ENCODE data around the gene SUN2. TPM values are rescaled to one million over a fixed set of nuclear protein-coding genes. Genes with fewer than 3 reads are reported as not detected.

SUN2 gene
- total and polyA plus RNA-seq, 10 of the 15 experiments (the other 5 are each of a cell fraction or from before 2014, with no cell fraction given) = 0.18 to 107 (median 35.9) TPM

GRCh38 chr22:38745676-38746460, 9.9 kb downstream of the SUN2 start:
- no peak for FAIRE-seq
- no peak for TF ChIP-seq SUZ12 (IDR thresholded peaks at IDR 0.05; ENCODE audit: unreplicated experiment)
- no peak for TF ChIP-seq CBX5 (IDR thresholded peaks at IDR 0.05; ENCODE audit: low read depth)
- no peak for TF ChIP-seq GATAD2B (conservative IDR thresholded peaks at IDR 0.05; ENCODE audit: low read depth)
- TF ChIP-seq, protein P1, sequence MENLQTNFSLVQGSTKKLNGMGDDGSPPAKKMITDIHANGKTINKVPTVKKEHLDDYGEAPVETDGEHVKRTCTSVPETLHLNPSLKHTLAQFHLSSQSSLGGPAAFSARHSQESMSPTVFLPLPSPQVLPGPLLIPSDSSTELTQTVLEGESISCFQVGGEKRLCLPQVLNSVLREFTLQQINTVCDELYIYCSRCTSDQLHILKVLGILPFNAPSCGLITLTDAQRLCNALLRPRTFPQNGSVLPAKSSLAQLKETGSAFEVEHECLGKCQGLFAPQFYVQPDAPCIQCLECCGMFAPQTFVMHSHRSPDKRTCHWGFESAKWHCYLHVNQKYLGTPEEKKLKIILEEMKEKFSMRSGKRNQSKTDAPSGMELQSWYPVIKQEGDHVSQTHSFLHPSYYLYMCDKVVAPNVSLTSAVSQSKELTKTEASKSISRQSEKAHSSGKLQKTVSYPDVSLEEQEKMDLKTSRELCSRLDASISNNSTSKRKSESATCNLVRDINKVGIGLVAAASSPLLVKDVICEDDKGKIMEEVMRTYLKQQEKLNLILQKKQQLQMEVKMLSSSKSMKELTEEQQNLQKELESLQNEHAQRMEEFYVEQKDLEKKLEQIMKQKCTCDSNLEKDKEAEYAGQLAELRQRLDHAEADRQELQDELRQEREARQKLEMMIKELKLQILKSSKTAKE (IDR thresholded peaks at IDR 0.05; ENCODE audit: low read depth, poor library complexity, severe bottlenecking) = no peak
- 90% methylated on average over 14 of the region's 14 CpGs for WGBS (ENCODE audit: insufficient coverage, insufficient replicate concordance, low lambda C conversion rate, missing lambda C conversion rate)
- RAD21 ChIA-PET (ENCODE audit: unreplicated experiment) = no interaction called here
- no peak overlapping the region for H3K27ac ChIP-seq (ENCODE audit: control insufficient read depth, insufficient read depth)
- H3K36me3 ChIP-seq (ENCODE audit: control insufficient read depth in 2 of 2, insufficient read depth in 2 of 2, low read length in 1 of 2) = peaks cover 48 to 51% of the 10 kb centered on the region in 2 experiments
- SMC1A ChIA-PET (ENCODE audit: uncharacterized antibody, unreplicated experiment) = interaction anchor here (1.4 kb wide), 1 partner anchor 9 kb away, joined by 4 read pairs; no protein-coding TSS in a partner anchor
- DNase-seq (ENCODE audit: low read depth, low spot score) = no peak
- no peak overlapping the region for H3K9ac ChIP-seq (ENCODE audit: control insufficient read depth, insufficient read depth, low read length)
- H3K4me1 ChIP-seq (ENCODE audit: control insufficient read depth, insufficient read depth, low read length) = peaks cover 3% of the 10 kb centered on the region
- no peak overlapping the region for H3K4me2 ChIP-seq (ENCODE audit: control insufficient read depth, insufficient read depth)
- no TSS peak for BruUV-seq (replicated peaks)
- H3K4me3 ChIP-seq = no peak overlapping the region
- POLR2A ChIA-PET = interaction anchor here (1.5 to 1.6 kb wide), 2 partner anchors 10 to 42 kb away, joined by 3 read pairs; no protein-coding TSS in a partner anchor
- in situ Hi-C loops (cut with MboI) = no loop called here
- no peak overlapping the region for H2AFZ ChIP-seq (ENCODE audit: control insufficient read depth, low read depth, low read length)
- peaks cover 3% of the 10 kb centered on the region for H3K79me2 ChIP-seq (ENCODE audit: control insufficient read depth, insufficient read depth, low read length)
- H3K9me3 ChIP-seq (replicated peaks; ENCODE audit: control insufficient read depth, insufficient read depth, low read length) = no peaks in the 10 kb centered on the region
- H3K27me3 ChIP-seq (replicated peaks in 1 of 2; ENCODE audit: control insufficient read depth in 2 of 2, insufficient read depth in 2 of 2, low read length in 1 of 2) = no peaks in the 10 kb centered on the region
- no peaks in the 10 kb centered on the region for H4K20me1 ChIP-seq (ENCODE audit: control insufficient read depth, insufficient read depth)
- CTCF ChIA-PET = interaction anchor here (0.6 to 2.0 kb wide), 2 partner anchors 23 to 774 kb away, joined by 3 to 16 read pairs; partner anchors contain the start of gene ATF4
- ATAC-seq = no peak
- intact Hi-C loops (cut with micrococcal nuclease; ENCODE audit: unreplicated experiment) = no loop called here

Data from GM12878 (cell line).